Mucosa of descending colon (tissue), 3 donors: Measurements from ENCODE around the gene ADPRHL1. TPM values are rescaled to one million over a fixed set of nuclear protein-coding genes. Genes with fewer than 3 reads are reported as not detected.
A peak's percentile ranks its signal among the peaks of the same experiment; 100 is the strongest.
"Not testable (repeated sequence)": the region's sequence is repeated elsewhere in the genome, so short reads cannot be mapped to it uniquely, and the experiment has no call there.

Experiments
- ATAC-seq: fragments of 200-7000 bp; cut with Tn5 transposase; one replicate; pipeline ENCODE4 v1.9.1; 2020; ENCODE audit warnings: mild to moderate bottlenecking, moderate library complexity
- DNase-seq, 3 donors: peaks; one replicate each; pipeline ENCODE4 v3.0.0-alpha.2; 2020
- H3K36me3 ChIP-seq: fragments of 200-600 bp; one replicate; pipeline ENCODE4 v1.8.0; 2021; ENCODE audit warnings: low read depth, mild to moderate bottlenecking
- H3K4me1 ChIP-seq: fragments of 200-600 bp; one replicate; pipeline ENCODE4 v1.8.0; 2021; ENCODE audit warnings: low read depth, mild to moderate bottlenecking
- H3K4me3 ChIP-seq: fragments of 200-600 bp; one replicate; pipeline ENCODE4 v1.8.0; 2021; ENCODE audit warnings: mild to moderate bottlenecking
- H3K9me3 ChIP-seq: fragments of 200-600 bp; one replicate; pipeline ENCODE4 v1.8.0; 2021; ENCODE audit warnings: mild to moderate bottlenecking
- CTCF ChIP-seq: fragments of 200-600 bp; IDR thresholded peaks from one replicate; pipeline ENCODE4 v1.8.0; 2022; ENCODE audit warnings: antibody characterized with exemption, mild to moderate bottlenecking
- intact Hi-C, 2 donors: fragments of 100-400 bp; cut with DNase I in 1 of 2; cut with micrococcal nuclease in 1 of 2; formaldehyde crosslinking; loops; one replicate each; pipeline versions ENCODE4 v1.11.0 to v1.11.1; 2022; cut with DNase I, micrococcal nuclease
- total RNA-seq, 3 donors: library from RNA; stranded (reverse); fragmentation: NEBNext Ultra II Directional in 2 of 3; extraction: Animal tissue kit (Norgen Biotek cat#: 25700) in 2 of 3; gene quantifications; one replicate each; pipeline versions ENCODE4 v1.2.1 to v1.2.4, GENCODE V29; 2021 to 2023
- donor health status: DM: no; HTN: no; CAD: no; lungs with moderate emphysema.
- donor health status: DM: no; HTN: no; CAD: no.
- donor health status: DM: no; HTN: yes; CAD: no.

Gene ADPRHL1
- total RNA-seq, 3 donors from 2014 or later: 5.1 to 9.2 (median 7.1) TPM

GRCh38 chr13:113390874-113391497 is 62.3 kb downstream of the ADPRHL1 start:
- H3K36me3 ChIP-seq: no peaks in the 10 kb centered on the region
- H3K4me3 ChIP-seq: no peak overlapping the region
- intact Hi-C loops: loop anchor here in 1 of 2 donors (10.0 kb wide), 1 partner anchor 446 kb away; no protein-coding TSS in a partner anchor
- peaks cover 6% of the 10 kb centered on the region for H3K4me1 ChIP-seq
- ATAC-seq: no peak
- DNase-seq: no peak
- no peak for TF ChIP-seq CTCF
- H3K9me3 ChIP-seq: peaks cover 6% of the 10 kb centered on the region

- H3K9me3 ChIP-seq, intact Hi-C loops, DNase-seq, H3K4me1 ChIP-seq, H3K36me3 ChIP-seq, ATAC-seq, H3K4me3 ChIP-seq: not testable (repeated sequence)
These were observed 63.7 kb downstream of the ADPRHL1 start for GRCh38 chr13:113389586-113389985.

GRCh38 chr13:113387396-113387795 is 65.9 kb downstream of the ADPRHL1 start:
- ATAC-seq (no peak), DNase-seq (no peak)
- intact Hi-C loops: no loop called here
- H3K9me3 ChIP-seq: peaks cover 6% of the 10 kb centered on the region
- H3K36me3 ChIP-seq: no peaks in the 10 kb centered on the region
- no peak for TF ChIP-seq CTCF
- no peak overlapping the region for H3K4me3 ChIP-seq
- H3K4me1 ChIP-seq: no peaks in the 10 kb centered on the region

DNA sequence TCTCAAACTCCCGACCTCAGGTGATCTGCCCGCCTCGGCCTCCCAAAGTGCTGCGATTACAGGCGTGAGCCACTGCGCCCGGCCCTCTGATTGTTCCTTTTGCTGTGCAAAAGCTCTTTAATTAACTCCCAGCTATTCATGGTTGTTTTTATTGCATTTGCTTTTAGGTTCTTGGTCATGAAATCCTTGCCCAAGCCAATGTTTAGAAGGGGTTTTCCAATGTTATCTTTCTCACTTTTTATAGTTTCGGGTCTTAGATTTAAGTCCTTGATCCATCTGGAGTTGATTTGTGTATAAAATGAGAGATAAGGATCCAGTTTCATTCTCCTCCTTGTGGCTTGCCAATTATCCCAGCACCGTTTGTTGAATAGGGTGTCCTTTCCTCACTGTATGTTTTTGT is 70.2 kb downstream of the ADPRHL1 start:
- intact Hi-C loops: no loop called here
- no peak for TF ChIP-seq CTCF
- Histone ChIP-seq H3K4me1 (peaks cover 16% of the 10 kb centered on the region), H3K4me3 (no peak overlapping the region), H3K36me3 (no peaks in the 10 kb centered on the region), H3K9me3 (no peaks in the 10 kb centered on the region)
- DNase-seq (no peak), ATAC-seq (no peak)

- H3K36me3 ChIP-seq, intact Hi-C loops, H3K4me3 ChIP-seq, ATAC-seq, DNase-seq, H3K9me3 ChIP-seq: not testable (repeated sequence)
- H3K4me1 ChIP-seq: peaks cover 16% of the 10 kb centered on the region
These were observed 70.7 kb downstream of the ADPRHL1 start for GRCh38 chr13:113382542-113382941.

- intact Hi-C loops: no loop called here
- ATAC-seq (no peak), DNase-seq (peak in 1 of 3 donors; percentile 25)
- H3K9me3 ChIP-seq: no peaks in the 10 kb centered on the region
- H3K36me3 ChIP-seq: no peaks in the 10 kb centered on the region
- H3K4me1 ChIP-seq: peaks cover 16% of the 10 kb centered on the region
- no peak overlapping the region for H3K4me3 ChIP-seq
- TF ChIP-seq CTCF: no peak
These were observed 74.5 kb downstream of the ADPRHL1 start for GRCh38 chr13:113378825-113379224.
